ENCODE data around the gene FRK. TPM values are rescaled to one million over a fixed set of nuclear protein-coding genes. Genes with fewer than 3 reads are reported as not detected.

The FRK gene
- total RNA-seq, 1 experiment from 2014 or later: 17.2 TPM

- H3K4me3 ChIP-seq: no peak overlapping the region
- H3F3A ChIP-seq (ENCODE audit: insufficient read depth, low read depth): no peaks in the 10 kb centered on the region
- POLR2A ChIA-PET (ENCODE audit: unreplicated experiment): no interaction called here
- intact Hi-C loops (cut with micrococcal nuclease; ENCODE audit: unreplicated experiment): loop anchor here (10.0 kb wide), 2 partner anchors 210 to 1790 kb away; partner anchors contain the start of gene NT5DC1
- no peak overlapping the region for H3K27ac ChIP-seq
- H3K79me2 ChIP-seq (ENCODE audit: low read depth): no peaks in the 10 kb centered on the region
- H4K20me1 ChIP-seq (ENCODE audit: insufficient read depth): no peaks in the 10 kb centered on the region
- peaks cover 22% of the 10 kb centered on the region for H3K4me1 ChIP-seq (replicated peaks; ENCODE audit: insufficient read depth)
- CTCF ChIA-PET: no interaction called here
- H3K9me3 ChIP-seq (ENCODE audit: insufficient read depth, low read depth): 0 out of 2 replicates have a peak, but pooled peaks cover 9% of the 10 kb centered on the region
- H3K27me3 ChIP-seq (ENCODE audit: insufficient read depth, low read depth): no peaks in the 10 kb centered on the region
- DNase-seq: no peak
- no peaks in the 10 kb centered on the region; the same call in 1 of the 2 replicates for H3K9me2 ChIP-seq (ENCODE audit: insufficient read depth)
- TF ChIP-seq EZH2 (IDR thresholded peaks at IDR 0.05; ENCODE audit: low read depth): no peak
- 0 out of 2 replicates have a peak overlapping the region, but pooled peaks have one; percentile 24 for H2AFZ ChIP-seq
- no TSS peak for BruUV-seq (replicated peaks)
- H3K4me2 ChIP-seq: no peak overlapping the region
- H3K36me3 ChIP-seq (ENCODE audit: low read depth): no peaks in the 10 kb centered on the region
Observed at GRCh38 chr6:115894426-115894992, 166.2 kb downstream of the FRK start.

GRCh38 chr6:115891750-115892149 is 168.9 kb downstream of the FRK start:
- Histone ChIP-seq H3F3A (ENCODE audit: insufficient read depth, low read depth) (no peaks in the 10 kb centered on the region), H3K27ac (no peak overlapping the region), H2AFZ (no peak overlapping the region), H3K4me2 (no peak overlapping the region), H3K4me3 (no peak overlapping the region), H3K9me3 (ENCODE audit: insufficient read depth, low read depth) (0 out of 2 replicates have a peak, but pooled peaks cover 9% of the 10 kb centered on the region), H4K20me1 (ENCODE audit: insufficient read depth) (no peaks in the 10 kb centered on the region), H3K36me3 (ENCODE audit: low read depth) (no peaks in the 10 kb centered on the region), H3K4me1 (replicated peaks; ENCODE audit: insufficient read depth) (peaks cover 22% of the 10 kb centered on the region), H3K27me3 (ENCODE audit: insufficient read depth, low read depth) (no peaks in the 10 kb centered on the region), H3K9me2 (ENCODE audit: insufficient read depth) (no peaks in the 10 kb centered on the region; the same call in 1 of the 2 replicates), H3K79me2 (ENCODE audit: low read depth) (no peaks in the 10 kb centered on the region)
- intact Hi-C loops (cut with micrococcal nuclease; ENCODE audit: unreplicated experiment): loop anchor here (10.0 kb wide), 2 partner anchors 213 to 1787 kb away; partner anchors contain the start of gene NT5DC1
- POLR2A ChIA-PET (ENCODE audit: unreplicated experiment): no interaction called here
- CTCF ChIA-PET: no interaction called here
- no peak for DNase-seq
- TF ChIP-seq CTCF (conservative IDR thresholded peaks at IDR 0.05) (no peak), EZH2 (IDR thresholded peaks at IDR 0.05; ENCODE audit: low read depth) (no peak)
- no TSS peak for BruUV-seq (replicated peaks)

- peaks cover 22% of the 10 kb centered on the region for H3K4me1 ChIP-seq (replicated peaks; ENCODE audit: insufficient read depth)
- no peaks in the 10 kb centered on the region; the same call in 1 of the 2 replicates for H3K9me2 ChIP-seq (ENCODE audit: insufficient read depth)
- H3K4me3 ChIP-seq: no peak overlapping the region
- no peak overlapping the region for H2AFZ ChIP-seq
- BruUV-seq (replicated peaks): no TSS peak
- H3K9me3 ChIP-seq (ENCODE audit: insufficient read depth, low read depth): 0 out of 2 replicates have a peak, but pooled peaks cover 9% of the 10 kb centered on the region
- no peaks in the 10 kb centered on the region for H3F3A ChIP-seq (ENCODE audit: insufficient read depth, low read depth)
- POLR2A ChIA-PET (ENCODE audit: unreplicated experiment): no interaction called here
- TF ChIP-seq CTCF (conservative IDR thresholded peaks at IDR 0.05): no peak
- TF ChIP-seq EZH2 (IDR thresholded peaks at IDR 0.05; ENCODE audit: low read depth): no peak
- no peaks in the 10 kb centered on the region for H4K20me1 ChIP-seq (ENCODE audit: insufficient read depth)
- H3K27ac ChIP-seq: peak overlapping the region; percentile 48
- intact Hi-C loops (cut with micrococcal nuclease; ENCODE audit: unreplicated experiment): loop anchor here (10.0 kb wide), 2 partner anchors 214 to 1786 kb away; partner anchors contain the start of gene NT5DC1
- no peaks in the 10 kb centered on the region for H3K79me2 ChIP-seq (ENCODE audit: low read depth)
- CTCF ChIA-PET: no interaction called here
- no peaks in the 10 kb centered on the region for H3K36me3 ChIP-seq (ENCODE audit: low read depth)
- H3K27me3 ChIP-seq (ENCODE audit: insufficient read depth, low read depth): no peaks in the 10 kb centered on the region
- peak overlapping the region; percentile 25 for H3K4me2 ChIP-seq
- peak in 1 of 2 experiments; percentile 63 for DNase-seq
Observed at GRCh38 chr6:115891111-115891669, 169.5 kb downstream of the FRK start.
